ENCODE data around the gene LYRM7. TPM values are rescaled to one million over a fixed set of nuclear protein-coding genes. Genes with fewer than 3 reads are reported as not detected.

Gene LYRM7
- total and polyA plus RNA-seq, 8 donors, result 1.3 to 17.1 (median 3.6) TPM

DNA sequence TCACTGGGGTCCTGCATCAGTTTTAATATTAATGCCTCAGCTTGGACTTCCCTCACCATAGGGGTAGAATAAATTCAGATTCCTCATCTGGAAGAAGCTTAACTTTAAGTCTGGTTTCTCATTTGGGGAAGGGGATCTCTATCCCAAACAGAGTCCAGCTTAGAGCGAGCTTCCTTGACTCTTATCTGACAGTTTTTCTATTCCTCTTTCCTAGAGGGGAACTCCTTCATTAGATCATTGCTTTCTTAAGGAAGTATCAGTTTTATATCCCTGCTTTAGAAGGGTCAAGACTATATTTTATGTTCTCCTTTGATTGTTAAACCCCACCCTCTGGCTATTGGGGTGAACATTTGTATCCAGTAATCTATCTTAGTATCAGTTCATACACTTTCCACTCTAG, 68.9 kb downstream of the LYRM7 start:
- Histone ChIP-seq H3K9me3 (no peaks in the 10 kb centered on the region), H3K27ac (no peak overlapping the region), H3K27me3 (no peaks in the 10 kb centered on the region), H3K36me3 (no peaks in the 10 kb centered on the region), H3K4me1 (no peaks in the 10 kb centered on the region), H3K4me3 (no peak overlapping the region)
- 48 to 76% (median 68%) methylated on average over 1 of the region's 1 CpG for WGBS, 5 donors
- no peak for DNase-seq
- no peak for TF ChIP-seq POLR2AphosphoS5 (IDR thresholded peaks at IDR 0.05)
- TF ChIP-seq, protein P1, sequence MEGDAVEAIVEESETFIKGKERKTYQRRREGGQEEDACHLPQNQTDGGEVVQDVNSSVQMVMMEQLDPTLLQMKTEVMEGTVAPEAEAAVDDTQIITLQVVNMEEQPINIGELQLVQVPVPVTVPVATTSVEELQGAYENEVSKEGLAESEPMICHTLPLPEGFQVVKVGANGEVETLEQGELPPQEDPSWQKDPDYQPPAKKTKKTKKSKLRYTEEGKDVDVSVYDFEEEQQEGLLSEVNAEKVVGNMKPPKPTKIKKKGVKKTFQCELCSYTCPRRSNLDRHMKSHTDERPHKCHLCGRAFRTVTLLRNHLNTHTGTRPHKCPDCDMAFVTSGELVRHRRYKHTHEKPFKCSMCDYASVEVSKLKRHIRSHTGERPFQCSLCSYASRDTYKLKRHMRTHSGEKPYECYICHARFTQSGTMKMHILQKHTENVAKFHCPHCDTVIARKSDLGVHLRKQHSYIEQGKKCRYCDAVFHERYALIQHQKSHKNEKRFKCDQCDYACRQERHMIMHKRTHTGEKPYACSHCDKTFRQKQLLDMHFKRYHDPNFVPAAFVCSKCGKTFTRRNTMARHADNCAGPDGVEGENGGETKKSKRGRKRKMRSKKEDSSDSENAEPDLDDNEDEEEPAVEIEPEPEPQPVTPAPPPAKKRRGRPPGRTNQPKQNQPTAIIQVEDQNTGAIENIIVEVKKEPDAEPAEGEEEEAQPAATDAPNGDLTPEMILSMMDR (IDR thresholded peaks at IDR 0.05), result no peak
- no peak for TF ChIP-seq POLR2A (IDR thresholded peaks at IDR 0.05)
- TF ChIP-seq EP300 (IDR thresholded peaks at IDR 0.05), result no peak
- intact Hi-C loops (cut with DNase I; ENCODE audit: low total_unique reads), result no loop called here

DNA sequence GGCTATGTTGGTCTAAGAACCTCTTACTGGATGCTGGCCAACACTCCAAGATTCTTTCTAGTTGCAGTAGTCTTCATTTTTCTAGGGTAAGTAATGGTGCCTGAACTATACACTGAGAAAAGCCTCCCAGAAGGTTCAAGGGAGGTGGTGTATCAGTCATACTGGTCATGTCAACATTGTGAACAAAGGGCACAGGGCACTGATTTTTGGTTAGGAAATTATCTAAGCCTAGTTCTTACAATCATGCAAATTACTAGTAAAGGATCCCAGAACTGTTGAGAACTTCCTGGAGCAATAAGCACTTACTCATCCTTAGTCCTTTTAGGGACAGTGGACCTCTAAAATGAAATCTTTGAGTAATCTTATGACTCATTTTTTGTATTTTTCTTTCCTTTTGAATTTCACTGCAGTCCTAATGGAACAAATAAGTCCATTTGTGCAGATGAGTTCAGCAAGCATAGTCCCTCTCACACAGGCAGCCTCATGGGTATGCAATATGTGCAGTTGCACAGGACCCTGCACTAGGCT, 72.0 kb downstream of the LYRM7 start:
- H3K36me3 ChIP-seq, result no peaks in the 10 kb centered on the region
- H3K4me1 ChIP-seq, result no peaks in the 10 kb centered on the region
- intact Hi-C loops (cut with DNase I; ENCODE audit: low total_unique reads), result no loop called here
- no peaks in the 10 kb centered on the region for H3K27me3 ChIP-seq
- TF ChIP-seq EP300 (IDR thresholded peaks at IDR 0.05) (no peak), POLR2AphosphoS5 (IDR thresholded peaks at IDR 0.05) (no peak), POLR2A (IDR thresholded peaks at IDR 0.05) (no peak)
- TF ChIP-seq, protein P1 (IDR thresholded peaks at IDR 0.05), result no peak
- no peak overlapping the region for H3K4me3 ChIP-seq
- H3K27ac ChIP-seq, result no peak overlapping the region
- H3K9me3 ChIP-seq, result peaks cover 5 to 20% (median 15%) of the 10 kb centered on the region in 4 donors
- DNase-seq, result no peak

DNA sequence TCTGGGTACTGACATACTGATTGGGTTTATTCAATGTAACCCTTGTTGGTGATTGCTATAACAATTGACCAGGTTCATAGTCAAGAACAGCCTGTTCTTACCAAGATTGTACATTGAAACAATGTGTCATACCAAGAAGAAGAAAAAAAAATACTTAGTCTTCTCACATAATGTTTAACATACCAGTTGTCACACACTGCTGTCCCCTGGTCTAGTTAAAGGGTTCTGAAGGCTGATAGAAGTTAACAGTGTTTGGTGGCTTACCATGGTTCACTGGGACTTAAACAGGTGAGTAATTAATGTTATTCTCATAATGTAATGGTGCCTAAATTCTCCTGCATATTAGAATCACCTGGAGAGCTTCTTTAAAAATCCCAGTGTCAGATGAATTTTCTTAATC, 74.6 kb downstream of the LYRM7 start:
- H3K27ac ChIP-seq, result no peak overlapping the region

DNA sequence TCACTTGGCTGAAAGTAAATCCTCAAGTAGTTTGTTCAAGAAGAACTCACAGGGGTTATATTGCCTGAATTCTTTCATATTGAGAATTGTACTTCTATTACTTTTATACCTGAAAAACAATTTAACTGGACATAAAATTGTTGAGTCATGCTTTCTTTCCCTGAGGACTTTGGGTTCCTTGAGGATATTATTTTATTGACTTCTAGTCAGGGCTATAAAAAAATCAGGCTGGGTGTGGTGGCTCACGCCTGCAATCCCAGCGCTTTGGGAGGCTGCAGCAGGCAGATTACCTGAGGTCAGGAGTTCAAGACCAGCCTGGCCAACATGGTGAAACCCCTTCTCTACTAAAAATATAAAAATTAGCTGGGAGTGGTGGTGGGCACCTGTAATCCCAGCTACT, 75.2 kb downstream of the LYRM7 start:
- Histone ChIP-seq H3K4me3 (no peak overlapping the region), H3K9me3 (peaks cover 5 to 20% (median 15%) of the 10 kb centered on the region in 4 donors), H3K27me3 (no peaks in the 10 kb centered on the region), H3K4me1 (no peaks in the 10 kb centered on the region), H3K27ac (no peak overlapping the region), H3K36me3 (no peaks in the 10 kb centered on the region)
- intact Hi-C loops (cut with DNase I; ENCODE audit: low total_unique reads), result no loop called here
- TF ChIP-seq, protein P1 (IDR thresholded peaks at IDR 0.05), result no peak
- no peak for TF ChIP-seq POLR2AphosphoS5 (IDR thresholded peaks at IDR 0.05)
- TF ChIP-seq POLR2A (IDR thresholded peaks at IDR 0.05), result no peak
- TF ChIP-seq EP300 (IDR thresholded peaks at IDR 0.05), result no peak
- no peak for DNase-seq
- 87 to 100% (median 93%) methylated on average over 2 of the region's 2 CpGs for WGBS, 5 donors

More for the DNA sequence above, 74.6 kb downstream of the LYRM7 start:
- intact Hi-C loops (cut with DNase I; ENCODE audit: low total_unique reads), result no loop called here
- Histone ChIP-seq H3K36me3 (no peaks in the 10 kb centered on the region), H3K4me3 (no peak overlapping the region), H3K4me1 (no peaks in the 10 kb centered on the region), H3K27me3 (no peaks in the 10 kb centered on the region), H3K9me3 (peaks cover 5 to 20% (median 15%) of the 10 kb centered on the region in 4 donors)
- no peak for DNase-seq
- TF ChIP-seq, protein P1 (IDR thresholded peaks at IDR 0.05), result no peak
- TF ChIP-seq POLR2AphosphoS5 (IDR thresholded peaks at IDR 0.05) (no peak), POLR2A (IDR thresholded peaks at IDR 0.05) (no peak), EP300 (IDR thresholded peaks at IDR 0.05) (no peak)

All from stomach (tissue), 9 donors.